Prostate gland (tissue), 2 donors: ENCODE measurements around the gene R3HDM4. TPM values are rescaled to one million over a fixed set of nuclear protein-coding genes. Genes with fewer than 3 reads are reported as not detected.
A peak's percentile ranks its signal among the peaks of the same experiment; 100 is the strongest.

Source experiments
- DNase-seq: peaks from one replicate; pipeline ENCODE4 v3.0.0-alpha.2; 2019; ENCODE audit warnings: low spot score
- H3K27ac ChIP-seq, 2 donors: fragments of 200-600 bp; sonication (generic); 2 replicates each; pipeline ENCODE4 v1.5.1; 2017 to 2019
- H3K27me3 ChIP-seq: fragments of 200-600 bp; sonication (generic); replicated peaks from 2 replicates; pipeline ENCODE4 v1.5.1; 2019; ENCODE audit not compliant: insufficient read depth
- H3K36me3 ChIP-seq, 2 donors: fragments of 200-600 bp; sonication (generic); 1 replicate in 1 of 2; 2 replicates in 1 of 2; pipeline versions ENCODE4 v1.5.1 to v1.8.1; 2017 to 2019
- H3K4me1 ChIP-seq: fragments of 200-600 bp; sonication (generic); replicated peaks from 2 replicates; pipeline ENCODE4 v1.5.1; 2019
- H3K4me3 ChIP-seq, 2 donors: fragments of 200-600 bp; sonication (generic); 2 replicates each; pipeline ENCODE4 v1.5.1; 2017 to 2019
- H3K9me3 ChIP-seq: fragments of 200-600 bp; sonication (generic); 2 replicates; pipeline ENCODE4 v1.5.1; 2017
- CTCF ChIP-seq, 4 experiments: fragments of 200-600 bp in 2 of 4; fragments of 450-650 bp in 2 of 4; sonication (generic) in 2 of 4; IDR thresholded peaks; 1 replicate in 3 of 4; 2 replicates in 1 of 4; pipeline ENCODE4 v1.5.1; 2016 to 2019; ENCODE audit warnings: antibody characterized with exemption in 4 of 4, mild to moderate bottlenecking in 2 of 4, moderate library complexity in 2 of 4
- POLR2A ChIP-seq: fragments of 450-650 bp; IDR thresholded peaks from one replicate; pipeline ENCODE4 v1.6.1; 2016; ENCODE audit warnings: antibody characterized with exemption, mild to moderate bottlenecking
- POLR2AphosphoS5 ChIP-seq: sonication (generic); formaldehyde crosslinking; IDR thresholded peaks from one replicate; pipeline ENCODE4 v1.6.1; 2017; ENCODE audit warnings: antibody characterized with exemption
- WGBS: methylation state at CpG from one replicate; pipeline ENCODE4 v1.1.5; 2018; 5-methylcytosine and 5-hydroxymethylcytosine counted together
- intact Hi-C: fragments of 100-400 bp; cut with DNase I; formaldehyde crosslinking; loops from one replicate; pipeline ENCODE4 v1.14.2; 2022
- total RNA-seq, 2 donors: library from RNA; depleted of rRNA; stranded (reverse); fragments of >200 nt; gene quantifications; one replicate each; pipeline ENCODE4 v1.1.0, GENCODE V29; 2016

Gene R3HDM4
- total RNA-seq, 2 donors from 2014 or later: 36.9 to 58.7 TPM

- Histone ChIP-seq H3K9me3 (no peaks in the 10 kb centered on the region), H3K4me1 (no peaks in the 10 kb centered on the region), H3K27me3 (no peaks in the 10 kb centered on the region), H3K4me3 (no peak overlapping the region), H3K36me3 (peaks cover 0 to 6% of the 10 kb centered on the region in 2 donors), H3K27ac (no peak overlapping the region)
- intact Hi-C loops: no loop called here
- DNase-seq: no peak
- 85% methylated on average over 26 of the region's 26 CpGs for WGBS
- no peak for TF ChIP-seq POLR2A
- TF ChIP-seq POLR2AphosphoS5: no peak
- no peak for TF ChIP-seq CTCF (IDR thresholded peaks at IDR 0.05)
Measured at GRCh38 chr19:897442-898039, 15.5 kb downstream of the R3HDM4 start.

GRCh38 chr19:896999-897398, 16.0 kb downstream of the R3HDM4 start:
- no peak overlapping the region for H3K27ac ChIP-seq
- no peaks in the 10 kb centered on the region for H3K9me3 ChIP-seq
- H3K36me3 ChIP-seq: peaks cover 0 to 6% of the 10 kb centered on the region in 2 donors
- TF ChIP-seq POLR2A: no peak
- TF ChIP-seq CTCF (IDR thresholded peaks at IDR 0.05): no peak
- TF ChIP-seq POLR2AphosphoS5: no peak
- no peak for DNase-seq
- no peaks in the 10 kb centered on the region for H3K27me3 ChIP-seq
- H3K4me3 ChIP-seq: no peak overlapping the region
- intact Hi-C loops: no loop called here
- 87% methylated on average over 11 of the region's 11 CpGs for WGBS
- no peaks in the 10 kb centered on the region for H3K4me1 ChIP-seq

- WGBS: 97% methylated on average over 10 of the region's 10 CpGs
- no peak overlapping the region for H3K4me3 ChIP-seq
- no peak for TF ChIP-seq CTCF (IDR thresholded peaks at IDR 0.05)
- H3K27me3 ChIP-seq: no peaks in the 10 kb centered on the region
- H3K27ac ChIP-seq: no peak overlapping the region
- no peak for DNase-seq
- intact Hi-C loops: no loop called here
- H3K36me3 ChIP-seq: peaks cover 0 to 6% of the 10 kb centered on the region in 2 donors
- H3K9me3 ChIP-seq: no peaks in the 10 kb centered on the region
- no peaks in the 10 kb centered on the region for H3K4me1 ChIP-seq
Measured at GRCh38 chr19:896434-896833, 16.6 kb downstream of the R3HDM4 start.

GRCh38 chr19:892894-893689, 19.9 kb downstream of the R3HDM4 start, which contains the start of the genes MED16 and RNU6-9:
MED16 (minus strand) TSS chr19:893187; CDS start chr19:891131, 2,056 bp downstream.
RNU6-9 (plus strand) TSS chr19:893484.
- TF ChIP-seq CTCF (IDR thresholded peaks at IDR 0.05) (no peak), POLR2A (peak; percentile 90), POLR2AphosphoS5 (peak; percentile 94)
- intact Hi-C loops: no loop called here

More at GRCh38 chr19:892894-893689, 19.9 kb downstream of the R3HDM4 start, which contains the start of the genes MED16 and RNU6-9:
- Histone ChIP-seq H3K36me3 (no peaks in the 10 kb centered on the region), H3K4me3 (peak within 1 kb of the TSS; percentile 92 to 97), H3K27ac (peak within 1 kb of the TSS; percentile 92 to 94), H3K27me3 (no peaks in the 10 kb centered on the region), H3K4me1 (no peaks in the 10 kb centered on the region), H3K9me3 (no peaks in the 10 kb centered on the region)
- DNase-seq: peak; percentile 93
- 2% methylated on average over 55 of the region's 69 CpGs for WGBS
